ENCODE data around the gene FRAS1. TPM values are rescaled to one million over a fixed set of nuclear protein-coding genes. Genes with fewer than 3 reads are reported as not detected.

FRAS1 gene
- total RNA-seq, 1 experiment from 2014 or later = 0.23 TPM

- CTCF ChIA-PET = no interaction called here
- H3K9me3 ChIP-seq (ENCODE audit: control insufficient read depth, insufficient read depth, low read depth, low read length) = no peaks in the 10 kb centered on the region
- TF ChIP-seq SIN3A (IDR thresholded peaks at IDR 0.05; ENCODE audit: borderline replicate concordance, insufficient read depth, low read depth, low read length) = no peak
- TF ChIP-seq CTCF (IDR thresholded peaks at IDR 0.05) = no peak
- TF ChIP-seq POLR2AphosphoS5 (IDR thresholded peaks at IDR 0.05; ENCODE audit: low read depth, low read length) = no peak
- TF ChIP-seq TCF7L2 (IDR thresholded peaks at IDR 0.05; ENCODE audit: low read depth, low read length) = no peak
- no peak for TF ChIP-seq REST (IDR thresholded peaks at IDR 0.05; ENCODE audit: insufficient read depth in 1 of 2, low read depth in 2 of 2, low read length in 1 of 2)
- ATAC-seq = no peak
- no TSS peak for BruUV-seq (replicated peaks)
- intact Hi-C loops (cut with micrococcal nuclease; ENCODE audit: unreplicated experiment) = no loop called here
- H3K4me3 ChIP-seq (ENCODE audit: low read depth in 2 of 2, low read length in 2 of 2) = no peak overlapping the region
- no peaks in the 10 kb centered on the region for H3K4me1 ChIP-seq (ENCODE audit: control insufficient read depth, insufficient read depth, low read length)
- DNase-seq (ENCODE audit: low read depth, low spot score) = no peak
- no peaks in the 10 kb centered on the region; the same call in 1 of the 2 replicates for H3K36me3 ChIP-seq (ENCODE audit: control insufficient read depth, insufficient read depth, low read length)
- POLR2A ChIA-PET = no interaction called here
- H3K27ac ChIP-seq (ENCODE audit: low read length) = no peak overlapping the region
- in situ Hi-C loops (cut with HindIII; ENCODE audit: low pct_unique_long_range_greater_than_20kb, low sequenced_read_pairs) = no loop called here
- peaks cover 2% of the 10 kb centered on the region for H3K27me3 ChIP-seq (ENCODE audit: control insufficient read depth, insufficient read depth, low read length)
These were observed 499.5 kb downstream of the FRAS1 start for GRCh38 chr4:78556665-78557064.

- no peak for ATAC-seq
- intact Hi-C loops (cut with micrococcal nuclease; ENCODE audit: unreplicated experiment) = no loop called here
- Histone ChIP-seq H3K4me1 (ENCODE audit: control insufficient read depth, insufficient read depth, low read length) (no peaks in the 10 kb centered on the region), H3K9me3 (ENCODE audit: control insufficient read depth, insufficient read depth, low read depth, low read length) (no peaks in the 10 kb centered on the region), H3K36me3 (ENCODE audit: control insufficient read depth, insufficient read depth, low read length) (no peaks in the 10 kb centered on the region), H3K27me3 (ENCODE audit: control insufficient read depth, insufficient read depth, low read length) (no peaks in the 10 kb centered on the region; the same call in none of the 2 replicates), H3K27ac (ENCODE audit: low read length) (no peak overlapping the region), H3K4me3 (ENCODE audit: low read depth in 2 of 2, low read length in 2 of 2) (no peak overlapping the region)
- in situ Hi-C loops (cut with HindIII; ENCODE audit: low pct_unique_long_range_greater_than_20kb, low sequenced_read_pairs) = no loop called here
- CTCF ChIA-PET = no interaction called here
- no TSS peak for BruUV-seq (replicated peaks)
- no peak for DNase-seq (ENCODE audit: low read depth, low spot score)
- TF ChIP-seq POLR2AphosphoS5 (IDR thresholded peaks at IDR 0.05; ENCODE audit: low read depth, low read length) = no peak
- TF ChIP-seq REST (IDR thresholded peaks at IDR 0.05; ENCODE audit: insufficient read depth in 1 of 2, low read depth in 2 of 2, low read length in 1 of 2) = no peak
- no peak for TF ChIP-seq TCF7L2 (IDR thresholded peaks at IDR 0.05; ENCODE audit: low read depth, low read length)
- TF ChIP-seq SIN3A (IDR thresholded peaks at IDR 0.05; ENCODE audit: borderline replicate concordance, insufficient read depth, low read depth, low read length) = no peak
- TF ChIP-seq CTCF (IDR thresholded peaks at IDR 0.05) = no peak
- POLR2A ChIA-PET = no interaction called here
These were observed 500.7 kb downstream of the FRAS1 start for GRCh38 chr4:78557841-78558240.

Data from Panc1 (cell line).